NT2/D1 (cell line): ENCODE data around the gene KIAA1549.

Experiments
- YY1 ChIP-seq: IDR thresholded peaks from 2 replicates; pipeline ENCODE4 v1.6.1; 2011; ENCODE audit not compliant: insufficient read length, insufficient read depth
- ZNF274 ChIP-seq: IDR thresholded peaks from 2 replicates; pipeline ENCODE4 v1.6.1; 2011; ENCODE audit warnings: mild to moderate bottlenecking, low read depth, low read length

DNA sequence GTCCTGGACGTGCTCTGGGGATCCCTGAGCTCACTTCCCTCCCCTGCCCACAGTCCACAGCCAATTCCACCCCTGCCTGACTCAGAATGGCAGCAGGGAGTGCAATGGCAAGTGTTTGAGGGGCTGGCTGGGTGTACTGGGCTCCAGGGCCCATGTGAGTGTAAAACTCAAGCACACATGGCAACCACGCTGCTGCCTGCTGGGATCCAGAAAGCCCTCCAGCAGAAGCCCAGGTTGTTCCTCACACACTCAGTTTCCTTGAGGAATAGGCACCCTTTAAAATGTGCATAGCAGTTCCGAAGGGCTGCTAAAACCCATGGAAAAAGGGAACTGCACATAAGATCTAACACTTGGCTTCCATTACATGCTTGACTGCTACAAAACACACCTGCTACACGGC, 171.8 kb downstream of the KIAA1549 start:
- no peak for TF ChIP-seq ZNF274
- TF ChIP-seq YY1: no peak
